Stomach (tissue), 4 donors: ENCODE data around the gene TMEM132D.

ENCODE experiments used
- CTCF ChIP-seq, 7 experiments: fragments of 450-650 bp in 4 of 7; fragments of 200-600 bp in 3 of 7; sonication (generic) in 3 of 7; IDR thresholded peaks; one replicate each; pipeline ENCODE4 v1.5.1; 2016 to 2019; ENCODE audit warnings: antibody characterized with exemption in 7 of 7, control low read depth in 2 of 7, mild to moderate bottlenecking in 1 of 7
- POLR2A ChIP-seq, 4 donors: fragments of 450-650 bp; IDR thresholded peaks; one replicate each; pipeline ENCODE4 v1.6.1; 2016; ENCODE audit warnings: antibody characterized with exemption in 4 of 4, control low read depth in 2 of 4, mild to moderate bottlenecking in 1 of 4, moderate library complexity in 1 of 4
- POLR2AphosphoS5 ChIP-seq, 3 donors: sonication (generic); formaldehyde crosslinking; IDR thresholded peaks; one replicate each; pipeline ENCODE4 v1.6.1; 2016; ENCODE audit warnings: antibody characterized with exemption in 3 of 3

GRCh38 chr12:129552996-129553750 is 350.7 kb downstream of the TMEM132D start:
- TF ChIP-seq POLR2A (IDR thresholded peaks at IDR 0.05) (no peak), CTCF (IDR thresholded peaks at IDR 0.05) (no peak), POLR2AphosphoS5 (IDR thresholded peaks at IDR 0.05) (no peak)
